ENCODE measurements around the gene ITPR1.

GRCh38 chr3:4464576-4464975, 28.6 kb upstream of the ITPR1 start:
- TF ChIP-seq POLR2AphosphoS5 (IDR thresholded peaks at IDR 0.05) (no peak), CTCF (IDR thresholded peaks at IDR 0.05) (no peak)
